Measurements from ENCODE around the gene TBX19. TPM values are rescaled to one million over a fixed set of nuclear protein-coding genes. Genes with fewer than 3 reads are reported as not detected.
A peak's percentile ranks its signal among the peaks of the same experiment; 100 is the strongest.

TBX19 gene
- total RNA-seq, 4 donors from 2014 or later, result 0.12 to 0.53 (median 0.36) TPM; not detected in 1

DNA sequence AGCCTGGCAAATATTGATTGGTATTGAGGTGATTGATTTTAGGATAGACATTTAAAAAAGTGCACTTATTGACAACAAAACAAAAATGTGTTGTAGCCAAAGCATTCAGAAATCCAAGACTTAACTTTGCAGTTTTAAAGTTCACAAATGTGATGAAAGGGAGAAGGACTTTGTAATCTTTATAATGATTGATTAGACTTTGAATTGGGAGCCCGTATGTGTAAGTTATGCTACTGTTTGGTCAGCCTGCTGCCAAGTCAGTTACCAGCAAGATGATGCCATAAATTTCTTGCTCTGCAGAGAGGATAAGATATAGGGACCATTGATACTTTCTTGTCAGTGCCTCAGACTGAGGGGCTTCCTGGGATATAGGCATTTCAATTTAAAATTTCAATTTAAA lies 39.5 kb downstream of the TBX19 start:
- Histone ChIP-seq H3K9me3 (no peaks in the 10 kb centered on the region), H3K36me3 (no peaks in the 10 kb centered on the region), H3K4me3 (no peak overlapping the region), H3K27me3 (no peaks in the 10 kb centered on the region), H3K27ac (no peak overlapping the region), H3K4me1 (no peaks in the 10 kb centered on the region)
- DNase-seq (no peak), ATAC-seq (no peak)
- in situ Hi-C loops (cut with MboI; ENCODE audit: low sequenced_read_pairs in 4 of 4), result no loop called here
- intact Hi-C loops (cut with DNase I; ENCODE audit: low total_unique reads), result no loop called here
- no peak for TF ChIP-seq POLR2A (IDR thresholded peaks at IDR 0.05)
- TF ChIP-seq, protein P1, sequence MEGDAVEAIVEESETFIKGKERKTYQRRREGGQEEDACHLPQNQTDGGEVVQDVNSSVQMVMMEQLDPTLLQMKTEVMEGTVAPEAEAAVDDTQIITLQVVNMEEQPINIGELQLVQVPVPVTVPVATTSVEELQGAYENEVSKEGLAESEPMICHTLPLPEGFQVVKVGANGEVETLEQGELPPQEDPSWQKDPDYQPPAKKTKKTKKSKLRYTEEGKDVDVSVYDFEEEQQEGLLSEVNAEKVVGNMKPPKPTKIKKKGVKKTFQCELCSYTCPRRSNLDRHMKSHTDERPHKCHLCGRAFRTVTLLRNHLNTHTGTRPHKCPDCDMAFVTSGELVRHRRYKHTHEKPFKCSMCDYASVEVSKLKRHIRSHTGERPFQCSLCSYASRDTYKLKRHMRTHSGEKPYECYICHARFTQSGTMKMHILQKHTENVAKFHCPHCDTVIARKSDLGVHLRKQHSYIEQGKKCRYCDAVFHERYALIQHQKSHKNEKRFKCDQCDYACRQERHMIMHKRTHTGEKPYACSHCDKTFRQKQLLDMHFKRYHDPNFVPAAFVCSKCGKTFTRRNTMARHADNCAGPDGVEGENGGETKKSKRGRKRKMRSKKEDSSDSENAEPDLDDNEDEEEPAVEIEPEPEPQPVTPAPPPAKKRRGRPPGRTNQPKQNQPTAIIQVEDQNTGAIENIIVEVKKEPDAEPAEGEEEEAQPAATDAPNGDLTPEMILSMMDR (IDR thresholded peaks at IDR 0.05 in 4 of 5, conservative IDR thresholded peaks at IDR 0.05 in 1 of 5), result no peak

DNA sequence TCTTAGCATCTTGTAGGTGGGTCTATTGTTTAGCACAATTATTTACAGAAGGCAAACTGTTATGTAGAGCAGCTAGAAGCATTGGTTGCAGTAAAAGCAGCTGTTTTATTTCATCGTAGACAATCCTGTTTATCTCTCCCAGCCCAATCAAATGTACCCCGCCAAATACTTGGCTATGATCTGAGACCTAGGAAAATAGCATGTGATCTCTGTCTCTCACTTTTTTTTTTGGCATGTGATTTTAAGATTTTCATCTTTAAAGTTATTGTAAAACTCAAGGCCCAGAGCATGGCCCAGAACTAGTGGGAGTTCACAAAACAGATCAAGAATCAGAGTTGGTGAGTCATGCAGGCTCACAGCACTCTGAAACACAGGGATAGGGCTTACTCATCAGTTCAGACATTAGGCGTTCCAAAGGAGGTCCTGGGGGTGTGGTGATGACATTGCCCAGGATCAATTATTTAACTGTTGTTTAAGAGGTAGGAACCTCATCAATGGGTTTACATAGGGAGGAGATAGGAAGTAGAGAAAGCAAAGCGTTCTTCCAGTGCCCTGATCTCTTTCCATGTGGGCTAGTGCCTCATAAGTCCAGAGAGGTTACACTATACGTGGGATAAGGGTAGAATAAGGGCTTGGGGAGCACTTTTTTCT lies 40.2 kb downstream of the TBX19 start:
- Histone ChIP-seq H3K27ac (no peak overlapping the region), H3K4me3 (no peak overlapping the region), H3K4me1 (no peaks in the 10 kb centered on the region), H3K9me3 (no peaks in the 10 kb centered on the region), H3K36me3 (no peaks in the 10 kb centered on the region), H3K27me3 (no peaks in the 10 kb centered on the region)
- intact Hi-C loops (cut with DNase I; ENCODE audit: low total_unique reads) (no loop called here), in situ Hi-C loops (cut with MboI; ENCODE audit: low sequenced_read_pairs in 4 of 4) (no loop called here)
- DNase-seq (no peak), ATAC-seq (no peak)
- no peak for TF ChIP-seq POLR2A (IDR thresholded peaks at IDR 0.05)

DNA sequence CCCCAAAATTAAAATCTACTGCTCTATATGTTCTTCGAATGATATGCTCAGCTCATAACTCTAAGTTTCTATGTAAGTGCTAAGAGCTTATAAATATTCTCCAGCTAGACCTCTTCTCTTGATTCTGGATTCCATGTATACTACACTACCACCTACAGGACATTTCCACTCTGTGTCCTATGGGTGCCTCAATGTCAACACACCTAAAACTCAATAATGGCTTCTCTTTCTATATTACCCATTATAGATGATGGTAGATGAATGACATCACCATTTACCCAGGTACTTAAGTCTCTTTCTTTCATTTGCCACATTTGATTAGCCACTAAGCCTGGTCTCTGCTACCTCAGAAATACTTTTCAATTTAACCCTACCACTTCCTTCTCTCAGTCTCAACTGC lies 41.3 kb downstream of the TBX19 start:
- Histone ChIP-seq H3K4me3 (no peak overlapping the region), H3K36me3 (no peaks in the 10 kb centered on the region), H3K4me1 (no peaks in the 10 kb centered on the region), H3K27ac (no peak overlapping the region), H3K9me3 (no peaks in the 10 kb centered on the region), H3K27me3 (no peaks in the 10 kb centered on the region)
- DNase-seq, result no peak
- TF ChIP-seq, protein P1 (IDR thresholded peaks at IDR 0.05 in 4 of 5, conservative IDR thresholded peaks at IDR 0.05 in 1 of 5), result peak in 2 of 5 experiments; percentile 23 to 25
- no peak for TF ChIP-seq POLR2A (IDR thresholded peaks at IDR 0.05)
- intact Hi-C loops (cut with DNase I; ENCODE audit: low total_unique reads), result no loop called here
- ATAC-seq, result no peak
- in situ Hi-C loops (cut with MboI; ENCODE audit: low sequenced_read_pairs in 4 of 4), result no loop called here

DNA sequence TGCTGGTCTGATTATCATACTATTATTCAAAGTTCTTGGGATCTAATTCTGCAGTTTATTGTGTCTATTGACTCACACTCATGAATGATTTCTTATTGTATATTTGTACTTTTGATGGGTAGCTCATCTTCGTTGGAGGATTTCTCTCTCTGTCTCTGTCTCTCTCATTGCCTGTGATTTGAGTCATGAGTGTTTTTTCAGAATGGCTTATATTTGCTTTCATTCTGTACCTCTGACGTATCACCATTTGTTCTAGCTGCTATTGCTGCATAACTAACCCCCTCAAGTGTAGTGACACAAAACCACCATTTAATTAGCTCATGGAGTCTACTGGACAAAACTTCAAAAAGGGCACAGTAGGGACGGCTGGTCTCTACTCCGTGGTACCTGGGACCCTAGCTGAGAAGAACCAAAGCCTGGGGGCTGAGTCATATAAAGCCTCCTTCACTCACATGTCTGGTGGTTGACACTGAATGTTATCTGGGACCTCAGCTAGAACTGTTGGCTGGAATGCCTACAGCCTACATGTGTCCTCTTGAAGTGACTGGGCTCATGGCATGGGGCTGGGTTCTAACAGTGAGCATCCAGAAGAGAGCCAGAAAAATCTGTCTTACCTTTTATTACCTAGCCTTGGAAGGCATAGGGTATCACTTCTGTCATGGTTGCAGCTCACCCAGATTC lies 44.2 kb downstream of the TBX19 start:
- H3K36me3 ChIP-seq, result no peaks in the 10 kb centered on the region
- H3K4me1 ChIP-seq, result no peaks in the 10 kb centered on the region
- TF ChIP-seq, protein P1 (IDR thresholded peaks at IDR 0.05 in 4 of 5, conservative IDR thresholded peaks at IDR 0.05 in 1 of 5), result no peak
- TF ChIP-seq POLR2A (IDR thresholded peaks at IDR 0.05), result no peak
- in situ Hi-C loops (cut with MboI; ENCODE audit: low sequenced_read_pairs in 4 of 4), result loop anchor here in 2 of 4 donors (25.0 kb wide), 3 partner anchors 237 to 1212 kb away; no protein-coding TSS in a partner anchor
- ATAC-seq (no peak), DNase-seq (no peak)
- no peak overlapping the region for H3K27ac ChIP-seq
- H3K27me3 ChIP-seq, result no peaks in the 10 kb centered on the region
- intact Hi-C loops (cut with DNase I; ENCODE audit: low total_unique reads), result no loop called here
- no peak overlapping the region for H3K4me3 ChIP-seq
- no peaks in the 10 kb centered on the region for H3K9me3 ChIP-seq

DNA sequence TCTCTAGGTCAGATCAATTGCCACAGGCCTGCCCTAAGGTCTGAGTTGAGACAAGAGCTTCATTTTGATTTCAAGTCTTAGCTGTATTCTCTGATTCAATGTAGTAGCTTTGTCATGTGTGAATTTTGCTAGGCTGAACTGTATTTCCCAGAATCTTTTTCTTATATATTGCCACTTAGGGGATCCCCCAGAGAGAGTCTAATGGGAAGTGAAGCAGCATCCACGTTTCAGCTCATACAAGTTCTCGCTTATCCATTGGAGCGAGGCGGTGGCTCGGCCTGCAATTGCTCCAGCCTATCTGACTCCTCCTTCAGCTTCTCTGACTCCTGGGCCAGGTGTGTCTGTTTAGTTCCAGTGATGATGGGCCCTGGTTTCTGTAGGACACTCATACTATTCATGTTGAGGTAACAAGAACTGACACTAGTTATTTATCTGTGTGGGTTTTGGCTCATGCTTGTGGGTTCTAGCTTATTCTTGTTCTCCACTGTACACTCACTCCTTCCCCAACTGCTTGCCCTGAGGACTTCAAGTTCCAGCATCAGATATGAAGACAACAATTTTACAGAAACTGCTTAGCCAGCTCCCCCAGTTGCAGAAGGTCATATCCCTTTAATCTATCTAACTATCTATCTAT lies 48.2 kb downstream of the TBX19 start:
- no peaks in the 10 kb centered on the region for H3K4me1 ChIP-seq
- no peaks in the 10 kb centered on the region for H3K9me3 ChIP-seq
- in situ Hi-C loops (cut with MboI; ENCODE audit: low sequenced_read_pairs in 4 of 4) (loop anchor here in 2 of 4 donors (25.0 kb wide), 3 partner anchors 233 to 1208 kb away; no protein-coding TSS in a partner anchor), intact Hi-C loops (cut with DNase I; ENCODE audit: low total_unique reads) (no loop called here)
- H3K4me3 ChIP-seq, result no peak overlapping the region
- no peak for ATAC-seq
- DNase-seq, result no peak
- H3K27ac ChIP-seq, result no peak overlapping the region
- no peaks in the 10 kb centered on the region for H3K27me3 ChIP-seq
- TF ChIP-seq, protein P1 (IDR thresholded peaks at IDR 0.05 in 4 of 5, conservative IDR thresholded peaks at IDR 0.05 in 1 of 5), result no peak
- no peak for TF ChIP-seq POLR2A (IDR thresholded peaks at IDR 0.05)
- no peaks in the 10 kb centered on the region for H3K36me3 ChIP-seq
